HG02588 (cell line): Measurements from ENCODE around the gene RAB11FIP5.
"Not testable (repeated sequence)": the region's sequence is repeated elsewhere in the genome, so short reads cannot be mapped to it uniquely, and the experiment has no call there.

Experiments
- ATAC-seq: cut with Tn5 transposase; IDR thresholded peaks from one replicate; pipeline ENCODE4 v1.9.1; 2021; ENCODE audit warnings: mild to moderate bottlenecking, moderate library complexity; ENCODE audit not compliant: unreplicated experiment

RAB11FIP5 gene

DNA sequence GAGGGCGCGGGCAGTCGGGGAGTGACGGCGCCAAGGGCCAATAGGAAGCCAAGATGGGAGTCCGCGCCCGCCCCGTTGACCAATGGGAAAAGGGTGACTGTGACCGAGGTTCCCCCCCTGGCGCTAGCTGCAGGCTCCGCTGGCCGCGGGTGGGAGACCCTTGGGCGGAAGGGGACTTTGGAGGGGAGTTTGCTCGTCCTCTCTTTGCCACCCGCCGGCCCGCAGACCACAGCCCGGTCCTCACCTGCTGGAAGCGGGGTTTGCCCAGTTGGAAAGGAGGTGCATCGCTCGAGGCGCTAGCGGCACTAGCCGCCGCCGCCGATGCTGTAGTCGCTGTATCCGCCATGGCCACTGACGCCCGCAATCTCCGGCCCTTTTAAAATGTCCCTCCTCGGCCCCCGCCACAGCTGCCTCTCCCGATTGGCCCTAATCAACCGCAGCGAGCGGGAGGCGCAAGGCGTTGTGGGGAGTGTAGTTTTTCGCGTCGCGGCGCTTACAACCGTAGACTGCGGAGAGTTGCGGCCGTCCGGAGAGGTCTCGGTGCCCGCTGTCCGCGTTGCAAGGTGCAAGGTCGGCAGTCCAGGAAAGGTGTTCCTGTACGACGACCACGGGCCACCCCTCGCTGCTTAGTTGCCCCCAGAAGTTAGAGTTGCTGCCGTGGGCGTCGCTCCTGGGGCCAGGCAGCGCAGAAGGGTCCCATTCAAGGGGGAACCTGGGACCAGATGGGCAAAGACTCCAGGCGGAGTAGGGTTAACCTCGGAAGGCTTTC is 41.2 kb downstream of the RAB11FIP5 start, which contains the start of gene SFXN5:
Gene SFXN5 (minus strand): TSS at position 353 of the 769 bp plus-strand sequence. CDS start 7 bp downstream, at position 346.
- peak; percentile 91 for ATAC-seq

DNA sequence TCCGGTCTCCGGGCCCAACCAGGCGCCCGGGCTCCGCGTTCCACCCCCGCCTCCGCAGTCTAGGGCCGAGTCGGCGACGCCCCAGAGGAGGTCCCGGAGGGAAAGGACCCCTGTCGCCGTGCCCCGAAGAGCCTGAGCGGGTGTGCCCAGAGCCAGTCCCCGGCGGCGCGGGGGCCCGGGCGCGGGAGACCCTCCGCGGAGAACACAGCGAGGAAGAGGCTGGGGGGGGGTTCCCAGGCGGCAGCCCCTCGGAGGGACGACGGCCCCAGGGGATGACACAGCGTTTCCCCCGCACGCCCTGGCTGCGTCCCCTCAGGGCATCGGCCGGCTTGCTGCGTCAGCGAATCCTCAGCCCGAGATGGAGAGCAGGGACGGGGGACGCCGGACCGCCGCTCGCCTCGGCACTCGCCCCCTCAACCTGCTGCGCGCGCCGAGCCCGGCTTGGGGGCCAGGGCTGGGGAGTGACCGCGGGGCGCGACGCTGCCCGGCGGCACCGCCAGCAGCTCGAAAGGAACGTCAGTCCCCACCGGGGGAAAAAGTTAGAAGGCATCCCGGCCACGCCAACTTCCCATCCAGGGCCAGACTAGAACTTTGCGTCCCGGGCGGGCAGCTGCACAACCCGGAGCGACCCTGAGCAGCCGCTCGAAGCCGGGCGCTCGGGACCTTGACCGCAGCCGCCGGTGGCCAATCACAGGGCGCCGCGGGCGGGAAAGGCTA is 41.9 kb downstream of the RAB11FIP5 start:
- peak; percentile 20 for ATAC-seq

DNA sequence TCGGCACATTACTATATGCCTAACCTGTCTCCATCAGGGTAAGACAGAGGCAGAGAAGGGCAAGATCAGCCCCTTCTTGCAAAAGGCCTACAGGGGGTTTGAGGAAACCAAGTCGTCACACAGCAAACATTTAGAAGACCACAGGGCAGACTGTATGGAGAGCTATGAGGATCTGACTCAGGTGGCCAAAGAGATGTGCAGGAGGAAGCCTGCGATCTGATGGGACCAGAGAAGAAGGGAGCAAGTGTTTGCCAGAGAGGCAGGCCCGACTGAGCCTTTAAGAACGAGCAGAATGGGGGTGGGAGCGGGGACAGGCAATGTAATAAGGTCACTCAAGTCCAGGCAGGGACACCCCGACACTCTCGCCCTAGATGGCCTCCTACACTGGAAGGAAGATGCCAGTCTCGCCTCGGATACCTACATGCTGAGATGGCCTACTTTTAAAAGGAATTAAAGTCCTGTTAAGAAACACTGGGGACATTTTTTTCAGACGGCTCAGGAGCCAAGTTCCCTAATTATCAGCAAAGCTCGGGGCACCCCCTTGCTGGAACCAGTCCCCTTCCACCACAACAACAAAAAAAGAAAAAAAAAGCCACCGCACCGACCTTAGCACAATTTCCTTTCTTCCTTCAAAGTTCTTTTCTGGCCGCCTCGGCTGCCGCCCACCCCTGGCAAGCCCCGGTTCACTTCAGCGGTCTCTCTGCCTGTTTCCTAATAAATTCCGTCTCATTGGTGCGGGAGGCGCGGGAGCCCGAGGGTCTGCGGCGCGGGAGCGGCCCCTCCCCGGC is 42.7 kb downstream of the RAB11FIP5 start:
- ATAC-seq = no peak

DNA sequence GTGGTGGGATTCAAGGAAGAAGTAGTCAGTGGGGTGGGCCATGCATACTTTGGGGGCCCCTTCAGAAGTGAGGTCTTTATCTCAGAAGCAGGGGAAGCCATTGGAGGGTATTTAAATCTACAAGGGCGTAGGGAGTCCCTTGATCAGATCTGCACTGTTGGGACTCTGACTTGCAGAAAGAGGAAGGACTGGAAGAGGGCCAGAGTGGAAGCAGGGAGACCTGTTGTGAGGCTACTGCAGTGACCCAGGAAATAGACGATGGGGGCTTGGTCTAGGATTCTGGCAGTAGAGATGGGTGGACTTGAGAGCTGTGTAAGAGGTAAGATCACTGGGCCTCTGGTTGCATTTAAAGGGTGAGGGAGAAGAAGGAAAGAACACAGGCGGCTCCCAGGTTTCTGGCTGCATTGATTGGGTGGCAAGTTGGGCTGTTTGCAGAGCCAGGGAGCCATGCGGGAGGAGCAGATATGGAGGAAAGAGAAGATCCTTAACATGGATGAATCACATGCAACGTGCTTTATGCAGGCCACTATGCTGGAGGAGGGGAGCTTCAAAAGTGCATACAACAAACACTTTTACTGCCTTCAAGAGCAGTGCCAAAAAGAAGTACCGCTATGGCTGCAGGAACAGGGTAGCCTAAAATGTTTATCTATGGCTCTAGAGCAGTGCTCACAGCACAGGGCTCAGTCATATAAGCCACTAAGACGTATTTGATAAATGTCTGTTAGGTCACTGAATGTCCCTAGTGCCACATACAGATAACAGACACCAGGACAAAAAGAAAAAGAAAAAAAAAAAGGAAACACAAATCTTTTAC is 43.5 kb downstream of the RAB11FIP5 start:
- no peak for ATAC-seq

DNA sequence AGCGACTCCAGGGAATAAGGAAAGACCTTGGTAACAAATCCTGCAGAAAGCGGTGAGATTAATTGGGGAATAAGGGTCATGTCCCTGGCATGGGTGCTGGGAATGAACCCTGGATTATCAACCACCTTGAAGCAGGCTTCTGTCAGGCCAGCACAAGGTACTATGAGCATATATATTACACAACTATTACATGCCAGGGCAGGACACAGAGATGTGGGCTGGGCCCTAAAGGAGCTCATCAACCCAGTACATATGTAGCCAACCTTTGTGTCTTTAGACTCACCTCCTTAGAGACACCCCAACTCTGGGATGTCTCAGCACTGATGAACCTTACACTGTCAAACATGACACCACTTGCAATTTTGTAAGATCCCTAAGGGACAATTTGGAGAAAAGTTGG is 44.6 kb downstream of the RAB11FIP5 start:
- ATAC-seq = no peak

DNA sequence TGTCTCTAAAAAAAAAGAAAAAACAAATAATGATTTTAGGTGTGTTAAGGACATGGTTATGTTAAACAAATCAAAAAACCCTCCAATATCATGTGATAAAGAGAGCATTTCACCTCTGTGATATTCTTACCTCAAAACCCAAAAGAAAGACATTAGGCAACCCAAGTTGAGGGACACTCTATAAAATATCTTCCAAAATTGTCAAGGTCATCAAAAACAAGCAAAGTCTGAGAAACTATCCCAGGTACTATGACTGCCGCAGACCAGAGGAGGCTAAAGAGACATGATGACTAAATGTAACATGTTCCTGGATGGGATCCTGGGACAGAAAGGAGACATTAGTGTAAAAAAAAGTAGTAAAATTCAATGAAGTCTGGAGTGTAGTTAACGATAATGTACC is 45.7 kb downstream of the RAB11FIP5 start:
- no peak for ATAC-seq

DNA sequence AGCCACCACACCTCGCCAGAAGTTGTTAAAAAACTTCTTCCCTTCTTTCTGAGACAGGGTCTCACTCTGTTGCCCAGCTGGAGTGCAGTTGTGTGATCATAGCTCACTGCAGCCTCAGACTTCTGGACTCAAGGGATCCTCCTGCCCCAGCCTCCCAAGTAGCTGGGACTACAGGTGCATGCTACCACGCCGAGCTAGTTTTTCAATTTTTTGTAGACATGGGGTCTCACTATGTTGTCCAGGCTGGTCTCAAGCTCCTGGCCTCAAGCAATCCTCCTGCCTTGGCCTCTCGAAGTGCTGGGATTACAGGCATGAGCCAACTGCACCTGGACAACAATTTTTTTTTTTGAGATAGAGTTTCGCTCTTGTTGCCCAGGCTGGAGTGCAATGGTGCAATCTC is 47.7 kb downstream of the RAB11FIP5 start:
- not testable (repeated sequence) for ATAC-seq

DNA sequence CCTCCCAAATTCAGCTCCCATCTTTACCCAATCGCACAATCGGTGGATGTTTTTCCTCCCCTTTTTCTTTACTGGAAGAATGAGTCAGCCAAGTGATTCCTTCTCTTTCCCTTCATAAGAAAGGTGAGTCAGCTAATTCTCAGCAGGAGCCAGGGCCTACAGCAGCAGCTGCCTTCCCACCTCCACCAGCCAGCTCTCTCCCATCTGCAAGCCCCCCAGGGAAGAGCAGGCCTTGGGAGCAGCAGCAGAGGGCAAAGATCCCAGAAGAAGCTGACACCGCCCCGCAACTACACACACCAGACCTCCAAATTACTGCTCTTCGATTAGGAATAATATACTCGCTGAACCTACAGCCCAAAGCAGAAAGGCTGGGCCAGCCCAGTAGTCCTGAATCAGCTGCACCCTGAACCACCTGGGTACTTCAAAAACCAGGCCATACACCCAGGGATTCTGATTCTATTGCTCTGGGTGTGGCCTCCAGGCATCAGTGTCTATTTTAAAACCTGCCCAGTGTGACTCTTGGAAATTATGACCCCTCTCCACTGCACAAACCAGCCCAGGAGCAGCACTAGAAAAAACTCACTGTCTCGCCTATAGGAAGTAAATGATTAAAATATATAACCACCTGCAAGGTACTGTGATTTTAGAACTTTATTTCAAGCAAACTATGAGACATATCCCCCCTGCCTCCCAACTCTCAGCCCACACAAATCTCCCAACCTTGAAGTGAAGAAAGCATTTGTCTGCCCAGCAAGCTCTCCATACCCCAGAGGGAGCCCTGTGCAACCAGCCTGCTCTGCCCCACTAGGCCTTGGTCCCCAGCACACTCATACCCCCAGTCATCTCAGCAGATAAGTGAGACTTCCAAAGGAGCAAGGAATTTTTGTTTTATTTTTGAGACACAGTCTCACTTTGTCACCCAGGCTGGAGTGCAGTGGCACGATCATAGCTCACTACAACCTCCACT is 48.6 kb downstream of the RAB11FIP5 start:
- no peak for ATAC-seq

DNA sequence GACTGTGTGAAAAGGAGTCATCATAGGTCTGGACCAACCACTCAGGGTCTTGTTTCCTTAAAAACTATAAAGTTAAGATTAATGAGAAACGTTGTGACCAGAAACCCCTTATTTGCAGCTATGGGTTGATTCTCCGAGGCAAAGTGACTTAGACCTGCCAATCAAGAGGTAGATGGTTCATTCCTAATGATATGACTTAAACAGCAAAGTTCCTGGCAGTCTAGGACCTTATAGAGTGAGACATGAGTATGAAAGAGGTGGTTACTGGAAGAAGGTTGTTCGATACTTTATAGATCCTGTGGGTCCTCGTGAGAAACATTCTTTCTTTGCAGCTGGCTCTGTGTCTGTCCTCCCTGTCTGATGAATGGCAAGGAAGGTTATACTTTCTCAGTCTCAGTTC is 49.3 kb downstream of the RAB11FIP5 start:
- ATAC-seq = no peak

DNA sequence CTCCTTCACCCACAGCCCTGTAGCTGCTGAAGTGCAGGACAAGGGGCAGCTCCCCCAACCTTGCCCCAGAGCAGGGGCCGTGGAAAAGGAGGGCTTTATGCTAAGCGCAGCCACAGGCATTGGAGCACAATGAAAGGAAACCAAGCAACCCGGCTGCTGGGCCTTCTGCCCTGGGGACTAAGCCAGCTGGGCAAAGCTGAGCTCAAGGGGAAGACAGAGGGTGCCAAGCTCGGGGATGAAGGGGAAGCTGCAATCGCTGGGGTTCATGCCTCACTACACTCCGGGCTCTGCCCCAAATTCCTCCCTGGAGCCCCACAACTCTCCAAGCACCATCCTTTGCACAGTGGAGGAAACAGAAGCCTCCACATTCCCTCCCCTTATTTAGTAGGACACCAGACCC is 53.6 kb downstream of the RAB11FIP5 start:
- no peak for ATAC-seq

DNA sequence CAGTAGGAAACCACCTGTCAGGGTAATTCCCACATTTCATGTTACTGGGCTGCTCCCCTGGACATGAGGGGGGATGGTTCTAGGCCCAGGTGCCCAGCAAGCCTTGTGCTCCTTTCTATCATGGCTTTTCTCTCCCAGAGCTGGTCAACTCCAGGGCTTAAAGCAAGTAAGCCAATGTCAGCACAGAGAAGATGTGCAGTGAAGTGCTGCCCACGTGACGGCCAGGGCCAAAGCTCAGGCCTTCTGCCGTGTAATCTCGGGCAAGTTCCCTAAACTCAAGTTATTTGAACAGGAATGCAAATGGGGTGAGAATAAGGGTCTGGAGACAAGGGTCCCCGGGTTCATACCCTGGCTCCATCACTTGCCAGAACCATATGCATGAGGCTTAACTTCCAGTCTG is 57.8 kb downstream of the RAB11FIP5 start:
- no peak for ATAC-seq

DNA sequence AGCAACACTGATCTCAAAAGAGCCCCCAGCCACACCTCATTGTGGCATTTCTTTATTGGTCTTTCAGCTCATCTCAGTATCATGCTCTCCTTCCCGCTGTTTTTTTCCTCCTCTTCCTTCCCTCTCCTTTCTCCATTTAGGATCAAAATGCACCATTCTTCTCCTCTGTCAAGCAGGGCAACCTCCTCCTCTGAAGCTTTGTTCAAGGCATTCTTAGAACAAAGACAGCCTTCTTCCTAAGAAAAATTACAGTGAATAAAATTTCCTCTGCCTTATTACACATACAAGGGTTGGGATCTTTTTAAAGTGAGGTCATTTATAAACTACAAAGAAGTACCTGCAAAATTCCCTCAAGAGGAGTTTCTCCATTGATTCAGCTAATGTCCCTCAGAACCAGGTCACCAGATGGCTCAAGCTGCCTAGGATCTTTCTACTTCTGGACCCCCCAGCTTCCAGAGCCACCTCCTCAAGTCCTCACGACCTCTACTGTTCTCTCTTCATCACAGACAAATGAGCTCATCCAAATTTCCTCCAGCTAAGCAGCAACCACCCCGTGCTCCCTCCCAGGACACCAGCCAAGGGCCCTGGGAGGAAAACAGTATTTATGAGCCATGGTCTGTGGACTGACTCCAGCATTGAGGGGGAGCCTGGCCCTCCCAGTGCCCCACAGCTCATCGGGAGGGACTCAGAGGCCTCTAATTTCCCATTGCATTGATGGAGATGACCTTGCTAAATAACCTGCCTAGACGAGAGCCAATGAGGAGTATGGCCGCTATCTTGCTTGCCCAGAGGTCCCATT is 59.2 kb downstream of the RAB11FIP5 start:
- no peak for ATAC-seq

DNA sequence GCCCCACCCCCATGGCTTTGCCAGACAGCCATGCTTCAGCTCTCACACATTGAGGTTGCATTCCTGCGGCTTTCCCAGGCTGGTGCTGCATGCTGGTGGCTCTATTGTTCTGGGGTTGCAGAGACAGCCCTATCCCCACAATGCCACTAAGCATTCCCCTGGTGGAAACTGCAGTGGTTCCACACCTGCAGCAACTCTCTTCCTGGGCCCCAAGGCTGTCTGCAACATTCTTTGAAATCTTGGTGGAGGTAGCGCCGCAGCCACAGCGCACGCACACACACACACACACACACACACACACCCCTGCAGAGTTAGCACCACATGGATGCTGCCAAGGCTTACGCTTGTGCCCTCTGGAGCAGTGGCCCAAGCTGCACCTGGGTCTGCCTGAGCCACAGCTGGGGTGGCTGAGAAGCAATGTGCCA is 62.6 kb downstream of the RAB11FIP5 start:
- ATAC-seq = no peak

DNA sequence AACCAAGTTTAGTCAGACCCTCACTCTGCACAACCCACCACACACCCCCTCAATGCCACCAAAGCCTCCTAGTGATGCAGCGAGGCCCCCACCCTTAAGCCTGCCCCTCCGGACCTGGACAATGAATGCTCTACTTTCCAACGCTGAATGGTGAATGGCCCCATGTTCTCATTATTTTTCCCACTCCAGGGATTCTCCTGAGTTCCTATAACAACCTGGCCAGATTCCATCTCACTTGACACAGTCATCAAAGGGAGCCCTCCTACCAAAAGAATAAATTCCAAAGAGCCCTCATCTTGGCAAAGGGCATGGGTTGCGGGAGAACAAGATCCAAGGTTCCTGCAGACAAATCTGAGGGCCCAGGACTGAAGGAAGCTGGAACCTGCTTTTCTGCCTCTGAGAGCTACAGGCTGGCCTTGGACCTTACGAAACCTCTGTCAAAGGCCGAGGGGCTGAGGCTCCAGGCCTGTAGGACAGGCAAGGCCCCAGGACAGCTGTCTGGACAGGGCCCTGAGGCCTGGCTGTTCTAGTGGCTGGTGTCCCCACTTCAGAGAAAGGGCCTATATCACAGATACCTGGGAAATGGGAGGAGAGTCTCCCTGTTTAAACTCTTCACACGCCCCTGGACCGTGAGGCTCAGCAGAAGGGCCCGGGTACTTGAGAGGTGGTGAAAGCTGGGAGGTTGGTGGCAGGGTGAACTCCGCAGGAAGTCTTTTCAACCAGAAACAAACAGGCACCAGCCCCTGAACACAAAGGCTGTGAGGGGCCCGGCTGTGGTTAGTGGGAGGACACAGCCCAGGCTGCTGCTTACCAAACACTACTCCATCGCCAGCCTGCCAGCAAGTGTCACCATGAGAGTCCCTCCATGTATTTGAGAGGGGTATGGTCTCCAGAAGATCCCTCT is 68.6 kb downstream of the RAB11FIP5 start:
- ATAC-seq = no peak

DNA sequence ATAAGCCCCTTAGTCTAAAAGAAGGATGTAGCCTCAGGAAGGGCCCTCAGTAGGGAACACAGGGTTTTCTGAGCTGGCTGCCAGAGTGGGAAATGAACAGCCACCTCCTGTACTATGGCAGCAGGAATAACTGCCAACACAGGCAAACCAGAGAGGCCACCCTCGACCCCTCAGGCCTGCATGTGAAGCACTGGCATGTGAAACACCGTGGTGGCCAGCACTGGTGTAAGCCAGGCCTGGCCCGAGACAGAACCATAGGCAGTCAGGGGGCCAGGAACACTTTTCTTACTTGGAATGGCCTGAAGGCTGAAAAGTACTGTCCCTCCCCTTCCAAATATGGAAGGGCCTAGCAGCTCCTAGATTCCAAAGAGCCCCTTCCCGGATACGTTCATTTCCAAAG is 69.5 kb downstream of the RAB11FIP5 start:
- no peak for ATAC-seq

DNA sequence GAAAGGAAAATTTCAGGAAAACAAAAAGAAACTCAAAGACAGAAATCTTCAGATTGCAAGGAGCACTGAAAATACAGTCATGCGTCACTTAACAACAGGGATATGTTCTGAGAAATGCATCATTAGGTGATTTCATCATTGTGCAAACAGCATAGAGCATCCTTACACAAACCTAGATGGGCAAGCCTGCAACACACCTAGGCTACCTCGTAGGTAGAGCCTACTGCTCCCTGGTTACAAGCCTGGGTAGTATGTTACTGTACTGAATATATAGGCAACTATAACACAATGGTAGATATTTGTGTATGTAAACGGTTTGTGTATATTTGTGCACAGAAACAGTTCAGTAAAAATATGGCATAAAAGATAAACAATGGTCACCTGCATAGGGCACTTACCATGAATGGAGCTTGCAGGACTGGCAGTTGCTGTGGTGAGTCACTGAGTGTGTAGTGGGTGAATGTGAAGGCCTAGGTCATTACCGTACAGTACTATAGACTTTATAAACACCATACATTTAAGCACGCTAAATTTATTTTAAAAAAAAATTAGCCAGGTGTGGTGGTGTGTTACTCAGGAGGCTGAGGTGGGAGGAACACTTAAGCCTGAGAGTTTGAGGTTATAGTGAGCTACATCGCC is 74.7 kb downstream of the RAB11FIP5 start:
- ATAC-seq = no peak

DNA sequence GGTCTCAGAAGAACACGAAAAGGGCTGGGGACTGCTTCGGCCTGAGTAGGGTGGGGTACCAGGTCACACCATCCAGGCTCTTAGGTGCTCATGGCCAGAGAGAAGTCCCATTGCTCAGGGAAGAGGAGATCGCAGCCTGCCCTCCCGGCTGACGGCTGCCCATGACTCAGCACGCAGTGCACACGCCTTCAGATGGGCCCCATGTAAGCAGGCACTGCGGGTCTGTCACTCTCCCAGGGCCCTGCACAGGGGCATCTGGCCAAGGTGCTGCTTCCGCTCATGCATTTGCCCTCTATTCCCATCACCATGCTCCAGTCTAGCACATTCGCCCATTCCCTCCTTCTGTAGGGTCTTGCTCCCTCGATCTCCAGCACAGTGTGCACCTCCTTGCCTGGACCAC is 76.0 kb downstream of the RAB11FIP5 start:
- no peak for ATAC-seq
